ENCODE results near the gene GJC1. TPM values are rescaled to one million over a fixed set of nuclear protein-coding genes. Genes with fewer than 3 reads are reported as not detected.

The GJC1 gene
- total RNA-seq, 1 donor from 2014 or later: 4.7 TPM

- Mint-ChIP-seq H3K36me3 (ENCODE audit: low read depth) (no peaks in the 10 kb centered on the region), H3K27ac (no peak overlapping the region), H3K9me3 (no peaks in the 10 kb centered on the region), H3K4me1 (ENCODE audit: low read depth) (no peaks in the 10 kb centered on the region), H3K4me3 (no peak overlapping the region), H3K27me3 (ENCODE audit: insufficient read depth) (peaks cover 12% of the 10 kb centered on the region)
- intact Hi-C loops (cut with micrococcal nuclease): loop anchor here (10.0 kb wide), 1 partner anchor 167 kb away; the partner anchor contains the start of gene KIF18B
- no peak for DNase-seq (ENCODE audit: low spot score)
Measured at GRCh38 chr17:44777394-44778348, 52.4 kb downstream of the GJC1 start.

GRCh38 chr17:44776628-44777393, 53.3 kb downstream of the GJC1 start:
- intact Hi-C loops (cut with micrococcal nuclease): loop anchor here (10.0 kb wide), 1 partner anchor 168 kb away; the partner anchor contains the start of gene KIF18B
- DNase-seq (ENCODE audit: low spot score): no peak
- H3K4me3 Mint-ChIP-seq: peak overlapping the region; percentile 89
- no peak overlapping the region for H3K27ac Mint-ChIP-seq
- H3K27me3 Mint-ChIP-seq (ENCODE audit: insufficient read depth): peaks cover 9% of the 10 kb centered on the region
- H3K36me3 Mint-ChIP-seq (ENCODE audit: low read depth): no peaks in the 10 kb centered on the region
- H3K9me3 Mint-ChIP-seq: no peaks in the 10 kb centered on the region
- no peaks in the 10 kb centered on the region for H3K4me1 Mint-ChIP-seq (ENCODE audit: low read depth)

- Mint-ChIP-seq H3K27ac (no peak overlapping the region), H3K36me3 (ENCODE audit: low read depth) (no peaks in the 10 kb centered on the region)
Measured at GRCh38 chr17:44775838-44776621, 54.1 kb downstream of the GJC1 start.

GRCh38 chr17:44775136-44775837, 54.8 kb downstream of the GJC1 start:
- DNase-seq (ENCODE audit: low spot score): peak; percentile 95
- H3K9me3 Mint-ChIP-seq: no peaks in the 10 kb centered on the region
- H3K27ac Mint-ChIP-seq: peak overlapping the region; percentile 52
- peak overlapping the region; percentile 89 for H3K4me3 Mint-ChIP-seq
- peaks cover 11% of the 10 kb centered on the region for H3K27me3 Mint-ChIP-seq (ENCODE audit: insufficient read depth)
- H3K36me3 Mint-ChIP-seq (ENCODE audit: low read depth): no peaks in the 10 kb centered on the region
- intact Hi-C loops (cut with micrococcal nuclease): loop anchor here (1.0 to 10.0 kb wide), 9 partner anchors 67 to 360 kb away; partner anchors contain the start of genes ACBD4, C1QL1, CCDC43 and DBF4B
- no peaks in the 10 kb centered on the region for H3K4me1 Mint-ChIP-seq (ENCODE audit: low read depth)

More at GRCh38 chr17:44775838-44776621, 54.1 kb downstream of the GJC1 start:
- no peak for DNase-seq (ENCODE audit: low spot score)
- H3K9me3 Mint-ChIP-seq: no peaks in the 10 kb centered on the region
- intact Hi-C loops (cut with micrococcal nuclease): loop anchor here (1.0 to 10.0 kb wide), 9 partner anchors 68 to 359 kb away; partner anchors contain the start of genes ACBD4, C1QL1, CCDC43 and DBF4B
- H3K27me3 Mint-ChIP-seq (ENCODE audit: insufficient read depth): peaks cover 11% of the 10 kb centered on the region
- H3K4me1 Mint-ChIP-seq (ENCODE audit: low read depth): no peaks in the 10 kb centered on the region
- peak overlapping the region; percentile 89 for H3K4me3 Mint-ChIP-seq

- Mint-ChIP-seq H3K9me3 (no peaks in the 10 kb centered on the region), H3K27me3 (ENCODE audit: insufficient read depth) (peaks cover 7% of the 10 kb centered on the region), H3K4me1 (ENCODE audit: low read depth) (no peaks in the 10 kb centered on the region), H3K27ac (peak overlapping the region; percentile 80), H3K36me3 (ENCODE audit: low read depth) (no peaks in the 10 kb centered on the region), H3K4me3 (peak overlapping the region; percentile 89)
- DNase-seq (ENCODE audit: low spot score): peak; percentile 79
- intact Hi-C loops (cut with micrococcal nuclease): loop anchor here (1.0 to 10.0 kb wide), 9 partner anchors 66 to 361 kb away; partner anchors contain the start of genes ACBD4, C1QL1, CCDC43 and DBF4B
Measured at GRCh38 chr17:44774271-44775135, 55.6 kb downstream of the GJC1 start.

DNA sequence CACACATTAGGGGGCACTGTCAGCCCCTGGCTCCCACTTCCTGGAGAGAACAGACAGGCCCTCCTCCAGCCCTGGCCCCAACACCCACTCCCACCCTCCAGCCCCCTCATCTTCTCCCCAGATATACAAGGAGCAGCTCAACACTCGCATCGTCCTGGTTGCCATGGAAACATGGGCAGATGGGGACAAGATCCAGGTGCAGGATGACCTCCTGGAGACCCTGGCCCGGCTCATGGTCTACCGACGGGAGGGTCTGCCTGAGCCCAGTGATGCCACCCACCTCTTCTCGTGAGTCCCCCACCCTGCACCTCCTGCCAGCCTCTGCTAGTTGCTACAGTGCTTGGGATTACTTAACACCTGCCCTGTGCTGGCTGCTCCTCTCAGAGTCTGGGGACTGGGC, 56.9 kb downstream of the GJC1 start:
- Mint-ChIP-seq H3K4me3 (no peak overlapping the region), H3K27ac (no peak overlapping the region), H3K27me3 (ENCODE audit: insufficient read depth) (peaks cover 7% of the 10 kb centered on the region), H3K36me3 (ENCODE audit: low read depth) (no peaks in the 10 kb centered on the region), H3K9me3 (no peaks in the 10 kb centered on the region), H3K4me1 (ENCODE audit: low read depth) (no peaks in the 10 kb centered on the region)
- intact Hi-C loops (cut with micrococcal nuclease): loop anchor here (10.0 kb wide), 1 partner anchor 172 kb away; the partner anchor contains the start of gene KIF18B
- DNase-seq (ENCODE audit: low spot score): no peak

- Mint-ChIP-seq H3K36me3 (ENCODE audit: low read depth) (no peaks in the 10 kb centered on the region), H3K9me3 (no peaks in the 10 kb centered on the region), H3K27me3 (ENCODE audit: insufficient read depth) (peaks cover 7% of the 10 kb centered on the region), H3K27ac (no peak overlapping the region), H3K4me1 (ENCODE audit: low read depth) (no peaks in the 10 kb centered on the region), H3K4me3 (no peak overlapping the region)
- DNase-seq (ENCODE audit: low spot score): no peak
- intact Hi-C loops (cut with micrococcal nuclease): loop anchor here (10.0 kb wide), 1 partner anchor 172 kb away; the partner anchor contains the start of gene KIF18B
Measured at GRCh38 chr17:44772308-44773045, 57.6 kb downstream of the GJC1 start.

DNA sequence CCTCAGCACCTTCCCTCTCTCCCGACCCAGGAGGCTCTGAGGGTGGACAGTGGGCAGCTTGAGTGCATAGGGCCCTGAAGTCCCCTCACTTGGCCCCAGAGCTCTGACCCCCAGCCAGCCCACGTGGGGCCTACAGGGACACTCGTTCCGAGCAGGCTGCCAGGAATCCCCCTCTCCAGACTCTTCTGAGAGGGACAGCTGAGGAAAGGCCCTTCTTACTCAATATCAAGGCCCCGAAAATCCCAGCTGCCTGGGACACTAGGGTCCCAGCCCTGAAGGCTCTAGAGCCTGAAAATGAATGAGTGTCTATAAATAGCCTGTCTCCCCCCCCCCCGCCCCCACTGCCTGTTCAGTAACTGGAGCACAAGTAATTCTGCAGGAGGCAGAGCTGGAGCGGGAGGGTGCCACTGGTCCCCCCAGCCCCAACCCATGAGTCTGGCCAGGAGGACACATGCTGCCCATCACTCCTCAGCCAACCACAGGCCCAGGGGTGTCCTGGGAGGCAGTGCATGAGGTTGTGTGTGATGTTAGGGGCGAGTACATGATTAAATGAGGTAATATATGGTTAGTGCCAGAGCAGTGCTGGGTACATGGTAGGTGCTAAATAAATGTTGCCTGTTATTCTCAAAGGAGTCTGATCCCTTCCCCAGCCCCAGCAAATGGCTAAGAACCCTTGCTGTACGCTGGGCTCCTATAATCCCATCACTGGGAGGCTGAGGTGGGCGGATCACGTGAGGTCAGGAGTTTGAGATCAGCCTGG, 59.7 kb downstream of the GJC1 start:
- H3K36me3 Mint-ChIP-seq (ENCODE audit: low read depth): no peaks in the 10 kb centered on the region
- peaks cover 7% of the 10 kb centered on the region for H3K27me3 Mint-ChIP-seq (ENCODE audit: insufficient read depth)
- H3K4me3 Mint-ChIP-seq: no peak overlapping the region
- intact Hi-C loops (cut with micrococcal nuclease): loop anchor here (10.0 kb wide), 1 partner anchor 174 kb away; the partner anchor contains the start of gene KIF18B
- H3K4me1 Mint-ChIP-seq (ENCODE audit: low read depth): no peaks in the 10 kb centered on the region
- no peaks in the 10 kb centered on the region for H3K9me3 Mint-ChIP-seq
- no peak for DNase-seq (ENCODE audit: low spot score)
- H3K27ac Mint-ChIP-seq: no peak overlapping the region

DNA sequence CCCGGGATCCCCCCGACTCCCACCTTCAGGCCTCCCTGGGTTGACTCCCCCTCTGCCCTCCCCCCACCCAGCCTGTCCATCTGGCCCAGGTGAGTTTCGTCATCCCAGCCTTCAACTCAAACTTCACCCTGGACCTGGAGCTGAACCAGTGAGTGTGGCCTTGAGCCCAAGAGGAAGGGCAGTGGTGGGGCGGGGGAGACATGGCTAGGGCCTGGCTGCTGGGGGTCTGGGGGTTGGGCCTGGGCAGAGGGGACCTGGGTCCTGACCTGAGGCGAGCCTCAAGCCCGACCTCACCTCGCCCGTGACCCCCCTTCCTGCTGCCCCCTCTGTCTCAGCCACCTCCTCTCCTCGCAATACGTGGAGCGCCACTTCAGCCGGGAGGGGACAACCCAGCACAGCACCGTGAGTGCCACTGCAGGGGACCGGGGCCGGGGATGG, 60.4 kb downstream of the GJC1 start:
- Mint-ChIP-seq H3K9me3 (no peaks in the 10 kb centered on the region), H3K4me3 (no peak overlapping the region), H3K4me1 (ENCODE audit: low read depth) (no peaks in the 10 kb centered on the region), H3K27me3 (ENCODE audit: insufficient read depth) (peaks cover 7% of the 10 kb centered on the region), H3K27ac (no peak overlapping the region), H3K36me3 (ENCODE audit: low read depth) (no peaks in the 10 kb centered on the region)
- intact Hi-C loops (cut with micrococcal nuclease): loop anchor here (10.0 kb wide), 1 partner anchor 175 kb away; the partner anchor contains the start of gene KIF18B
- DNase-seq (ENCODE audit: low spot score): no peak

DNA sequence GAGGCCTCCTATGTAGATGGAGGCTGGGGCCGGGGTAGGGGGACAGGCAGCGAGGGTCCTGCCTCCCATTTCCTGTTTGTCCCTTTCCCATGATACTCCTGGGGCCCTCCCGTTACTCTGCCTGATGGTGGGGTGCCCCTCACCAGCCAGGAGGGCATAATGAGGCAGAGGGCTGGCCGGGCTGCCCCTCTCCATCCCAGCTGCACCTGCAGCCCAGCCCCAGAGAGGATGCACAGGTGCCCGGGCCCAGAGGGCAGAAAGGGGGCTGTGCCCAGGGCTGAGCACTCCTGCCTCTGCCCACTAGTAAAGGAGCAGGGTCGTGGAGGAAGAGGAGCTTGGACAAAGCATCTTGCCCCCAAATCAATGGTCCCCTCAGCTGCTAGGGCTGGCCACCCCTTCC, 60.9 kb downstream of the GJC1 start:
- no peak overlapping the region for H3K27ac Mint-ChIP-seq
- H3K36me3 Mint-ChIP-seq (ENCODE audit: low read depth): no peaks in the 10 kb centered on the region
- H3K27me3 Mint-ChIP-seq (ENCODE audit: insufficient read depth): peaks cover 9% of the 10 kb centered on the region
- H3K9me3 Mint-ChIP-seq: no peaks in the 10 kb centered on the region
- no peak overlapping the region for H3K4me3 Mint-ChIP-seq
- intact Hi-C loops (cut with micrococcal nuclease): no loop called here
- DNase-seq (ENCODE audit: low spot score): no peak
- H3K4me1 Mint-ChIP-seq (ENCODE audit: low read depth): no peaks in the 10 kb centered on the region
